GM21723 (cell line): ENCODE data around the gene CLEC20A.

ENCODE experiments used
- ATAC-seq: cut with Tn5 transposase; IDR thresholded peaks from one replicate; pipeline ENCODE4 v1.9.1; 2021; ENCODE audit warnings: mild to moderate bottlenecking, moderate library complexity; ENCODE audit not compliant: unreplicated experiment

Gene CLEC20A

DNA sequence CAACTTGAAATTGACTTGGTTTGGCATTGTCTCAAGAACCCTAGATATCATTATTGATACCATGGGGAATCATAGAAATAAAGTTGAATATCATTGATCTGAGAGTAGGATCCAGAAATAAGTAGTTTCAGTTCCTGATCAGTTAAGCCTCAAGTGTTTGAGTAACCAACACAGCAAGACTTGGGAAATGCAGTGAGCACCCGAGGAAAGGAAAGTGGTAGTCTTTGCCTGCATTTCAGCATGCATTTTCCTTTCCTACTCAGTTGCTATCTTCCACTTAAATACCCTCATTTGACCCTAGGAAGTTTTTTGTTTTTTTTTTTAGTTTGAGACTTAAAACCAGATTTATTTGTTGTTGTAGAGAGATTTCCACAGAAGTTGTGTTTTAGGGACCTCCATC, 18.9 kb downstream of the CLEC20A start:
- no peak for ATAC-seq

GRCh38 chr1:178477373-178477772, 19.4 kb downstream of the CLEC20A start:
- ATAC-seq: no peak

- no peak for ATAC-seq
These were observed 24.2 kb downstream of the CLEC20A start for GRCh38 chr1:178472531-178472930.

- ATAC-seq: no peak
These were observed 26.3 kb downstream of the CLEC20A start for GRCh38 chr1:178470411-178470960.

DNA sequence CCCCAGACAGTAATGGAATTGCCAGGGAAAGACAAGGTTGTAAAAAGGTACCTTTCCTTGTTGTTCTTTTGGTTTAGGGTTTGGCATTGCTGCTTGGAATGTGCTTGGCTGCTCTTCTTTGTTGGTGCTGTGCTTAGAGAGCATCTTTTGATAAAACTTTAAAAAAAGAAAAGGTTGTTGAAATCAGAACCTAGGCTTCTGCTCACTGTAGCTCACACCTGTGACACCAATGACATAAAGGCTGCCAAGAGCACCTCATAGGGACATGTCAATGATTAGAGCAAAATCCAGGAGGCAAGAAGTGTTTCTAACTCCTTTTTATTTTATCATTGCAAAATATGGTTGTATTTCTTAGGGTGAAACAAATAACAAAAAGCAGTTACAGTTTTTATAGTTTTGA, 28.9 kb downstream of the CLEC20A start:
- no peak for ATAC-seq

GRCh38 chr1:178465011-178465410, 31.8 kb downstream of the CLEC20A start:
- no peak for ATAC-seq

- no peak for ATAC-seq
These were observed 32.2 kb downstream of the CLEC20A start for GRCh38 chr1:178464566-178464965.

DNA sequence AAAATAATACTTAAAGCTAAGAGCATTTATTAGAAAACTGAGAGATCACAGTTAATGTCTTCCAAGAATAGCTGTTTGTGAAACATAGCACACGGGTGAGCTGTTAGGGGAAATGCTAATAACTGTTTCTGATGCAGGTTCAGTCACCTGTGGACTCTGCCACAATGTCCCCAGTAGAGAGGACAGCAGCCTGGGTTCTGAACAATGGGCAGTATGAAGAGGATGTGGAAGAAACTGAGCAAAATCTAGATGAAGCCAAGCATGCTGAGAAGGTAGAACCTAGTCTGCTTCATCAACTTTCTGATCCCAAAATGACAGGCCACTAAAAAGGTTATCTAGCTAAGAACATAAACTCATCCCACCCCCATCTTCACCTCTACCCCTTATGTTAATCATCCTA, 32.6 kb downstream of the CLEC20A start:
- ATAC-seq: no peak

GRCh38 chr1:178461701-178462100, 35.1 kb downstream of the CLEC20A start:
- ATAC-seq: no peak

- no peak for ATAC-seq
These were observed 35.7 kb downstream of the CLEC20A start for GRCh38 chr1:178461104-178461503.

DNA sequence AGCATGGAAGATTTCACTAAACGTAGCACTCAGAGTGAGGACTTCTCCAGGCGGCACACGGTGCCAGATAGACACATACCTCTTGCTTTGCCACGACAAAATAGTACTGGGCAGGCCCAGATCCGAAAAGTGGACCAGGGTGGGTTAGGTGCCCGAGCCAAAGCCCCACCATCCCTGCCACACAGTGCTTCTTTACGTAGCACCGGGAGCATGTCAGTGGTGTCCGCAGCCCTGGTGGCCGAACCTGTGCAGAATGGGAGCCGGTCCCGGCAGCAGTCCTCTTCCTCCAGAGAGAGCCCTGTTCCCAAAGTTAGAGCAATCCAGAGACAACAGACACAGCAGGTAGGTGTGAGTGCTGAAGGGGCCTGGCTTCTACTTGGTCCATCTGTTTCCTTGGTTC, 38.6 kb downstream of the CLEC20A start:
- no peak for ATAC-seq

GRCh38 chr1:178457651-178458050, 39.1 kb downstream of the CLEC20A start:
- ATAC-seq: no peak

DNA sequence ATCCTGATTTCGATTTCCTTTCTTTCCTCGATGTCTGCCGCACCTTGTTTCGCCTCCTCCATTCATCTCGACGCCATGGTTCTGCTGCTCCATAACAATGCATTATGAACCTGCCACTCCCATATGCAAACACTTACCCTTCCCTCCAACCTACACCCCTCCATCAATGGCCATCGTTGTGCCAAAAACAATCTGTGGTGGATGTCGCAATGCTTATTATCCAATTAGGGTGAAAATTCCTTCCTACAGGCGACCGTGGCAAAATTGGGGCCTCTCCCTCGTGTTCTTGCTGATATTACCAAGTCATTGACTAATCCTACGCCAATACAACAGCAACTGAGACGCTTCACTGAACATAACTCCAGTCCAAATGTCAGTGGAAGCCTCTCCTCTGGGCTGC, 40.3 kb downstream of the CLEC20A start:
- no peak for ATAC-seq

- no peak for ATAC-seq
These were observed 44.8 kb downstream of the CLEC20A start for GRCh38 chr1:178452013-178452412.

GRCh38 chr1:178451529-178451928, 45.2 kb downstream of the CLEC20A start:
- ATAC-seq: no peak

- ATAC-seq: no peak
These were observed 45.9 kb downstream of the CLEC20A start for GRCh38 chr1:178450871-178451270.

DNA sequence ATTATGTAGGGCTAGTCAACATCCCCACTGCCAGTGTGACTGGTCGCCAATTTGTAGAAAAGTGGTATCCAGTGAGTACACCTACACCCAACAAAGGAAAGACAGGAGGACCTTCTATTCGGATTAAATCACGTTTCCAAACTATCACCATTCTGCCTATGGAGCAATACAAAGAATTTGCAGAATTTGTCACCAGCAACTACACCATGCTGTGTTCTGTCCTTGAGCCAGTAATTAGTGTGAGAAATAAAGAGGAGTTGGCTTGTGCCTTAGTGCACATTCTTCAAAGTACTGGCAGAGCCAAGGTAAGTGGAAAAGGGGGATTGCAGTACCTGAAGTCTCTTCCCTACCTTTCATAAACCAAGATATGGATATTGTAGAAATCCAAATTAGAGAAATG, 53.8 kb downstream of the CLEC20A start:
- ATAC-seq: no peak

DNA sequence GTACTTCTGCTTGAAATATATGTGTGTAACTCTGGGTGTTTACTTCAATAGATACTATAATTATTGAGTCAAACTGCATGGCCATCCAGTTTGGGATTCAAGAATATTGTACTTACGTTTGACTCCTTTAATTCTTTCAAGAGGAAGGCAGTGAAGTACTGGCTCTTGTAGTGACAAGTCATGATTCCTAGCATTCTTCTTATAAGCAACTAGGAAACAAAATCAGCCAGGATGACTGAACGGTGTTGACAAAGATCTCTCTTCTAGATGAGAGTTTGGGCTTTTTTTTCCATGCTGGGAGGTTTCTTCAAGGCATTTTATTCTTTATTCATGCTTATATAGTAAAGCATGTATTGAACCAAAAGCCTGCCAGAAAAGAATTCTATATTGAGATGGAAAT, 58.3 kb downstream of the CLEC20A start:
- no peak for ATAC-seq

- no peak for ATAC-seq
These were observed 59.9 kb downstream of the CLEC20A start for GRCh38 chr1:178436899-178437298.

DNA sequence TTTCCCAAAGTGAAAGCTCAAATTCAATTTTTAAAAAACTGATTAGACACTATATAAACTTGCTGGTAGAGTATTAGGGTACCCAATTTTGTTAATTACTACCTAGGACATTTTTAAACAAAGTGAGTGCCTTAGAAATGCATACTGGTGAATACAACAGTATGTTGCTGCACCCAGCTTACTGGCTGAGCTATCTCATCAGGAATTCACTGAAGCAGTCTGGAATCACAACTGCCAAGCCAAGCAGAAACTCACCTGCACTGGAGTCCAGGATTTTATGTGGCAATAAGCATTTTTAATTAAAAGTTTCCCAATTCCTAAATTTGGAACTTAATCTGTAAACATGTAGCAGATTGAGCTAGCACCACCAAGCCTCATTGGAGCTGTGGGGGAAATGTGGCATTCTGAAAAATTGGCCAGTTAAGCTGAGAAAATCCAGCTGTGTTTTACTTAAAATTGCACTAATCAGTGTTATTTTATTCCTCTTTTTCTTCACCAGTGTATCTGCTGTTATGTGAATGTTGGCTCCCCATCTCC, 61.8 kb downstream of the CLEC20A start:
- no peak for ATAC-seq

GRCh38 chr1:178434360-178434759, 62.4 kb downstream of the CLEC20A start:
- ATAC-seq: no peak
